HG03064 (cell line): ENCODE measurements around the gene MEIS3.
"Not testable (repeated sequence)": the region's sequence is repeated elsewhere in the genome, so short reads cannot be mapped to it uniquely, and the experiment has no call there.

Source experiments
- ATAC-seq: cut with Tn5 transposase; IDR thresholded peaks from one replicate; pipeline ENCODE4 v1.9.1; 2021; ENCODE audit warnings: low read depth; ENCODE audit not compliant: unreplicated experiment

The MEIS3 gene

GRCh38 chr19:47370045-47370611 lies 49.2 kb downstream of the MEIS3 start:
- ATAC-seq = no peak

- not testable (repeated sequence) for ATAC-seq
Measured at GRCh38 chr19:47365455-47365854, 53.9 kb downstream of the MEIS3 start.

- ATAC-seq = no peak
Measured at GRCh38 chr19:47363758-47364531, 55.4 kb downstream of the MEIS3 start.

- no peak for ATAC-seq
Measured at GRCh38 chr19:47362321-47362720, 57.0 kb downstream of the MEIS3 start.

- ATAC-seq = no peak
Measured at GRCh38 chr19:47358936-47359335, 60.4 kb downstream of the MEIS3 start.

GRCh38 chr19:47357788-47358680 lies 61.3 kb downstream of the MEIS3 start:
- no peak for ATAC-seq

- no peak for ATAC-seq
Measured at GRCh38 chr19:47356900-47357299, 62.4 kb downstream of the MEIS3 start.

- no peak for ATAC-seq
Measured at GRCh38 chr19:47353307-47353712, 66.0 kb downstream of the MEIS3 start.
